IMR-90 (cell line): ENCODE measurements around the gene ANKRD11. TPM values are rescaled to one million over a fixed set of nuclear protein-coding genes. Genes with fewer than 3 reads are reported as not detected.

Source experiments
- ATAC-seq: fragments of 200-7000 bp; cut with Tn5 transposase; 2 replicates; pipeline ENCODE4 v1.9.1; 2020; ENCODE audit warnings: low read depth, mild to moderate bottlenecking, moderate library complexity
- BruUV-seq: library from RNA; stranded (reverse); fragments of 400-500 nt; replicated peaks from 2 replicates; lab custom pipeline; 2021; lab: Mats Ljungman, UMichigan
- CTCF ChIA-PET: fragments of 300-600 bp; formaldehyde crosslinking; extraction: SDS; loops from one replicate; lab custom pipeline; 2021; ENCODE audit warnings: antibody characterized with exemption; lab: Yijun Ruan, JAX
- POLR2A ChIA-PET: fragments of 300-600 bp; sonication (Branson Sonifier 250); formaldehyde crosslinking; loops from one replicate; lab custom pipeline; 2022; ENCODE audit warnings: antibody characterized with exemption; ENCODE audit not compliant: unreplicated experiment; lab: Charles Lee
- DNase-seq: peaks from one replicate; pipeline ENCODE4 v3.0.0; 2013
- H2AFZ ChIP-seq: replicated peaks from 2 replicates; pipeline ENCODE3; 2013; ENCODE audit warnings: low read length, mild to moderate bottlenecking; ENCODE audit not compliant: poor library complexity
- H2AK5ac ChIP-seq: 2 replicates; pipeline ENCODE4 v1.6.1; 2013; ENCODE audit warnings: low read depth, low read length, inconsistent platforms
- H2AK9ac ChIP-seq: replicated peaks from 2 replicates; pipeline ENCODE3; 2013; ENCODE audit warnings: mild to moderate bottlenecking, low read depth, low read length, moderate library complexity; ENCODE audit not compliant: poor library complexity
- H2BK120ac ChIP-seq: 2 replicates; pipeline ENCODE4 v1.6.1; 2013; ENCODE audit warnings: low read depth, low read length, inconsistent platforms
- H2BK15ac ChIP-seq: 3 replicates; pipeline ENCODE4 v1.6.1; 2013; ENCODE audit warnings: low read depth, low read length, inconsistent platforms
- H2BK20ac ChIP-seq: 2 replicates; pipeline ENCODE4 v1.6.1; 2013; ENCODE audit warnings: low read depth, mild to moderate bottlenecking, inconsistent platforms, low read length, moderate library complexity
- H2BK5ac ChIP-seq: 2 replicates; pipeline ENCODE4 v1.6.1; 2013; ENCODE audit warnings: mild to moderate bottlenecking, low read depth, low read length, inconsistent platforms; ENCODE audit not compliant: poor library complexity, severe bottlenecking
- H3K14ac ChIP-seq: replicated peaks from 2 replicates; pipeline ENCODE4 v1.6.1; 2013; ENCODE audit warnings: low read depth, low read length, inconsistent platforms
- H3K18ac ChIP-seq: 2 replicates; pipeline ENCODE4 v1.6.1; 2013; ENCODE audit warnings: low read depth, low read length, control low read depth
- H3K23ac ChIP-seq: 2 replicates; pipeline ENCODE4 v1.6.1; 2013; ENCODE audit warnings: low read depth, low read length, inconsistent platforms
- H3K27ac ChIP-seq: 2 replicates; pipeline ENCODE4 v1.5.1; 2013; ENCODE audit warnings: mild to moderate bottlenecking, control low read depth, low read length; ENCODE audit not compliant: insufficient read depth
- H3K27me3 ChIP-seq: 2 replicates; pipeline ENCODE4 v1.6.1; 2013; ENCODE audit warnings: low read length; ENCODE audit not compliant: control insufficient read depth, insufficient read depth
- H3K36me3 ChIP-seq: 2 replicates; pipeline ENCODE4 v1.6.1; 2013; ENCODE audit warnings: low read length, mixed read lengths; ENCODE audit not compliant: control insufficient read depth, insufficient read depth
- H3K4ac ChIP-seq: 2 replicates; pipeline ENCODE4 v1.6.1; 2013; ENCODE audit warnings: low read depth, low read length, inconsistent platforms
- H3K4me1 ChIP-seq: 2 replicates; pipeline ENCODE4 v1.6.1; 2013; ENCODE audit warnings: low read length, mixed read lengths; ENCODE audit not compliant: control insufficient read depth, insufficient read depth
- H3K4me2 ChIP-seq: 2 replicates; pipeline ENCODE4 v1.6.1; 2013; ENCODE audit warnings: low read depth, mild to moderate bottlenecking, control low read depth, low read length, moderate library complexity
- H3K4me3 ChIP-seq: 2 replicates; pipeline ENCODE4 v1.5.1; 2013; ENCODE audit warnings: low read depth, mild to moderate bottlenecking, control low read depth, low read length, moderate library complexity; ENCODE audit not compliant: insufficient read depth
- H3K56ac ChIP-seq: 2 replicates; pipeline ENCODE4 v1.6.1; 2013; ENCODE audit warnings: low read length, inconsistent platforms; ENCODE audit not compliant: insufficient read depth; ENCODE audit errors: extremely low read depth
- H3K79me1 ChIP-seq, 2 experiments: 2 replicates each; pipeline ENCODE4 v1.6.1; 2013; ENCODE audit warnings: low read length in 2 of 2, inconsistent platforms in 1 of 2, low read depth in 1 of 2
- H3K9ac ChIP-seq: 2 replicates; pipeline ENCODE4 v1.6.1; 2013; ENCODE audit warnings: low read depth, low read length, control low read depth
- H3K9me1 ChIP-seq: 2 replicates; pipeline ENCODE4 v1.6.1; 2013; ENCODE audit warnings: low read length, inconsistent platforms; ENCODE audit not compliant: insufficient read depth
- H3K9me3 ChIP-seq: 2 replicates; pipeline ENCODE4 v1.6.1; 2013; ENCODE audit warnings: low read length; ENCODE audit not compliant: control insufficient read depth, insufficient read depth
- H4K20me1 ChIP-seq: 2 replicates; pipeline ENCODE4 v1.6.1; 2013; ENCODE audit warnings: low read length, inconsistent platforms; ENCODE audit not compliant: insufficient read depth
- H4K5ac ChIP-seq: 2 replicates; pipeline ENCODE4 v1.6.1; 2013; ENCODE audit warnings: mild to moderate bottlenecking, low read depth, low read length, control low read depth
- H4K8ac ChIP-seq, 2 experiments: 2 replicates each; pipeline ENCODE4 v1.6.1; 2013; ENCODE audit warnings: low read depth in 2 of 2, low read length in 2 of 2, control low read depth in 1 of 2, inconsistent platforms in 1 of 2
- H4K91ac ChIP-seq: 2 replicates; pipeline ENCODE4 v1.6.1; 2013; ENCODE audit warnings: low read depth, low read length, inconsistent platforms; ENCODE audit not compliant: insufficient read depth
- BHLHE40 ChIP-seq: fragments of 150-350 bp; IDR thresholded peaks from 2 replicates; pipeline ENCODE4 v1.6.1; 2016; ENCODE audit warnings: mild to moderate bottlenecking, low read depth, low read length
- CEBPB ChIP-seq: IDR thresholded peaks from 2 replicates; pipeline ENCODE4 v1.6.1; 2012; ENCODE audit warnings: low read depth, low read length, improper control_type of control experiment
- FOS ChIP-seq: fragments of 150-350 bp; IDR thresholded peaks from 2 replicates; pipeline ENCODE4 v1.6.1; 2016; ENCODE audit warnings: low read depth, low read length
- MAZ ChIP-seq: IDR thresholded peaks from 2 replicates; pipeline ENCODE4 v1.6.1; 2012; ENCODE audit warnings: low read depth, mild to moderate bottlenecking, low read length, improper control_type of control experiment, moderate library complexity, borderline replicate concordance
- MXI1 ChIP-seq: IDR thresholded peaks from 2 replicates; pipeline ENCODE4 v1.6.1; 2012; ENCODE audit warnings: low read depth, mild to moderate bottlenecking, low read length, moderate library complexity, borderline replicate concordance
- RCOR1 ChIP-seq: IDR thresholded peaks from 2 replicates; pipeline ENCODE4 v1.6.1; 2012; ENCODE audit warnings: mild to moderate bottlenecking, low read length, improper control_type of control experiment; ENCODE audit not compliant: insufficient replicate concordance
- RFX5 ChIP-seq: IDR thresholded peaks from 2 replicates; pipeline ENCODE4 v1.8.0; 2012; ENCODE audit warnings: low read depth, mild to moderate bottlenecking, low read length, moderate library complexity
- SMC3 ChIP-seq: fragments of 150-350 bp; IDR thresholded peaks from 2 replicates; pipeline ENCODE4 v1.6.1; 2016; ENCODE audit warnings: low read depth, mild to moderate bottlenecking, antibody characterized with exemption, low read length, moderate library complexity
- WGBS, 2 experiments: methylation state at CpG; one replicate each; pipeline versions ENCODE4 v1.1.5 to v1.1.7; 2013; ENCODE audit warnings: missing lambda C conversion rate in 2 of 2; ENCODE audit not compliant: insufficient read length in 1 of 2; ENCODE audit errors: extremely low coverage in 2 of 2; 5-methylcytosine and 5-hydroxymethylcytosine counted together
- dilution Hi-C: fragments of 300-500 bp; cut with HindIII; formaldehyde crosslinking; loops from one replicate; pipeline ENCODE4 v1.14.3; 2018; ENCODE audit warnings: low sequenced_read_pairs; ENCODE audit not compliant: unreplicated experiment
- in situ Hi-C: fragments of 300-500 bp; cut with MboI; formaldehyde crosslinking; loops from 3 replicates; pipeline ENCODE4 v1.14.3; 2019; ENCODE audit warnings: low sequenced_read_pairs, inconsistent platforms, mixed read lengths
- intact Hi-C: fragments of 100-400 bp; cut with micrococcal nuclease; formaldehyde crosslinking; loops from 2 replicates; pipeline ENCODE4 v1.10.0; 2022
- polyA plus RNA-seq, 3 experiments: library from polyadenylated mRNA; depleted of rRNA; stranded (reverse); fragments of >200 nt; gene quantifications; 2 replicates each; pipeline ENCODE4 v1.2.3, GENCODE V29; 2012; ENCODE audit warnings: low replicate concordance in 1 of 3
- total RNA-seq: library from RNA; depleted of rRNA; stranded (reverse); fragments of >200 nt; gene quantifications from 2 replicates; pipeline ENCODE4 v1.2.3, GENCODE V29; 2012
- TF ChIP-seq, protein P1 (sequence below): fragments of 150-350 bp; IDR thresholded peaks from 2 replicates; pipeline ENCODE4 v1.6.1; 2017; ENCODE audit warnings: mild to moderate bottlenecking, antibody characterized with exemption, low read length, low read depth
- TF ChIP-seq, protein P2 (sequence below): conservative IDR thresholded peaks from 2 replicates; pipeline ENCODE4 v1.5.1; 2012; ENCODE audit warnings: mild to moderate bottlenecking, low read depth, low read length, improper control_type of control experiment

The ANKRD11 gene
- total and polyA plus RNA-seq, 2 of the 4 experiments (the other 2 are of a cell fraction): 46.8 to 71.9 TPM

- H3K4me3 ChIP-seq: no peak overlapping the region
- H3K4me1 ChIP-seq: peaks cover 31% of the 10 kb centered on the region
- no peak overlapping the region for H2AK5ac ChIP-seq
- peaks cover 0 to 73% of the 10 kb centered on the region in 2 experiments; a peak in 2 of 4 replicates for H3K79me1 ChIP-seq
- dilution Hi-C loops: no loop called here
- TF ChIP-seq CEBPB: no peak
- no peak for TF ChIP-seq BHLHE40
- TF ChIP-seq SMC3: no peak
- no peak for TF ChIP-seq RCOR1
- TF ChIP-seq, protein P1, sequence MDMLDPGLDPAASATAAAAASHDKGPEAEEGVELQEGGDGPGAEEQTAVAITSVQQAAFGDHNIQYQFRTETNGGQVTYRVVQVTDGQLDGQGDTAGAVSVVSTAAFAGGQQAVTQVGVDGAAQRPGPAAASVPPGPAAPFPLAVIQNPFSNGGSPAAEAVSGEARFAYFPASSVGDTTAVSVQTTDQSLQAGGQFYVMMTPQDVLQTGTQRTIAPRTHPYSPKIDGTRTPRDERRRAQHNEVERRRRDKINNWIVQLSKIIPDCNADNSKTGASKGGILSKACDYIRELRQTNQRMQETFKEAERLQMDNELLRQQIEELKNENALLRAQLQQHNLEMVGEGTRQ: no peak
- TF ChIP-seq, protein P2, sequence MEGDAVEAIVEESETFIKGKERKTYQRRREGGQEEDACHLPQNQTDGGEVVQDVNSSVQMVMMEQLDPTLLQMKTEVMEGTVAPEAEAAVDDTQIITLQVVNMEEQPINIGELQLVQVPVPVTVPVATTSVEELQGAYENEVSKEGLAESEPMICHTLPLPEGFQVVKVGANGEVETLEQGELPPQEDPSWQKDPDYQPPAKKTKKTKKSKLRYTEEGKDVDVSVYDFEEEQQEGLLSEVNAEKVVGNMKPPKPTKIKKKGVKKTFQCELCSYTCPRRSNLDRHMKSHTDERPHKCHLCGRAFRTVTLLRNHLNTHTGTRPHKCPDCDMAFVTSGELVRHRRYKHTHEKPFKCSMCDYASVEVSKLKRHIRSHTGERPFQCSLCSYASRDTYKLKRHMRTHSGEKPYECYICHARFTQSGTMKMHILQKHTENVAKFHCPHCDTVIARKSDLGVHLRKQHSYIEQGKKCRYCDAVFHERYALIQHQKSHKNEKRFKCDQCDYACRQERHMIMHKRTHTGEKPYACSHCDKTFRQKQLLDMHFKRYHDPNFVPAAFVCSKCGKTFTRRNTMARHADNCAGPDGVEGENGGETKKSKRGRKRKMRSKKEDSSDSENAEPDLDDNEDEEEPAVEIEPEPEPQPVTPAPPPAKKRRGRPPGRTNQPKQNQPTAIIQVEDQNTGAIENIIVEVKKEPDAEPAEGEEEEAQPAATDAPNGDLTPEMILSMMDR: no peak
- TF ChIP-seq FOS: no peak
- no peak for TF ChIP-seq RFX5
- no peak for TF ChIP-seq MXI1
- TF ChIP-seq MAZ: no peak
- no peaks in the 10 kb centered on the region for H3K9me3 ChIP-seq
- H3K27ac ChIP-seq: no peak overlapping the region
- H2AK9ac ChIP-seq: no peak overlapping the region
- H2BK5ac ChIP-seq: no peak overlapping the region
- BruUV-seq: no TSS peak
- H3K4me2 ChIP-seq: peak overlapping the region; percentile 29; the same call in 1 of the 2 replicates
- intact Hi-C loops: no loop called here
- H4K91ac ChIP-seq: no peak overlapping the region
- DNase-seq (no peak), ATAC-seq (peak; percentile 18; the same call in 1 of the 2 replicates)
- no peak overlapping the region for H2BK15ac ChIP-seq
- ChIA-PET CTCF (no interaction called here), POLR2A (no interaction called here)
- H3K23ac ChIP-seq: 0 out of 2 replicates have a peak overlapping the region, but pooled peaks have one; percentile 3
- peaks cover 98% of the 10 kb centered on the region for H4K20me1 ChIP-seq
- no peak overlapping the region for H3K9ac ChIP-seq
- H2BK120ac ChIP-seq: no peak overlapping the region
- no peak overlapping the region for H2AFZ ChIP-seq
- no peaks in the 10 kb centered on the region for H3K27me3 ChIP-seq
- no peak overlapping the region for H3K56ac ChIP-seq
- no peak overlapping the region for H2BK20ac ChIP-seq
- 69% methylated on average over 10 of the region's 14 CpGs; no CpG with 5 or more reads in 1 of the 2 experiments for WGBS, 2 experiments
- H3K14ac ChIP-seq: no peak overlapping the region
- no peak overlapping the region for H4K8ac ChIP-seq
- in situ Hi-C loops: no loop called here
- no peak overlapping the region for H4K5ac ChIP-seq
- no peak overlapping the region; the same call in 1 of the 2 replicates for H3K4ac ChIP-seq
- H3K9me1 ChIP-seq: peaks cover 53% of the 10 kb centered on the region
- H3K36me3 ChIP-seq: no peaks in the 10 kb centered on the region
- H3K18ac ChIP-seq: no peak overlapping the region
These were observed 8.1 kb downstream of the ANKRD11 start for GRCh38 chr16:89482150-89482816.
